ENCODE measurements around the gene DCTN2.
"Not testable (repeated sequence)": the region's sequence is repeated elsewhere in the genome, so short reads cannot be mapped to it uniquely, and the experiment has no call there.

The DCTN2 gene

GRCh38 chr12:57569858-57570257, 22.9 kb upstream of the DCTN2 start:
- Histone ChIP-seq H3K4me1 (ENCODE audit: insufficient read depth, low read length) (no peaks in the 10 kb centered on the region), H3K9ac (ENCODE audit: low read depth, low read length) (no peak overlapping the region), H3K9me3 (ENCODE audit: control insufficient read depth, insufficient read depth, low read length) (no peaks in the 10 kb centered on the region), H3K36me3 (ENCODE audit: insufficient read depth, low read length) (no peaks in the 10 kb centered on the region; the same call in 1 of the 2 replicates)

- Histone ChIP-seq H3K36me3 (ENCODE audit: insufficient read depth, low read length) (no peaks in the 10 kb centered on the region; the same call in 1 of the 2 replicates), H3K4me1 (ENCODE audit: insufficient read depth, low read length) (no peaks in the 10 kb centered on the region), H3K9me3 (ENCODE audit: control insufficient read depth, insufficient read depth, low read length) (no peaks in the 10 kb centered on the region), H3K9ac (ENCODE audit: low read depth, low read length) (no peak overlapping the region)
Measured at GRCh38 chr12:57568838-57569237, 21.8 kb upstream of the DCTN2 start.

GRCh38 chr12:57564178-57564740, 17.3 kb upstream of the DCTN2 start:
- Histone ChIP-seq H3K9me3 (ENCODE audit: control insufficient read depth, insufficient read depth, low read length) (no peaks in the 10 kb centered on the region), H3K4me1 (ENCODE audit: insufficient read depth, low read length) (no peaks in the 10 kb centered on the region), H3K9ac (ENCODE audit: low read depth, low read length) (no peak overlapping the region), H3K36me3 (ENCODE audit: insufficient read depth, low read length) (no peaks in the 10 kb centered on the region)

GRCh38 chr12:57563358-57563757, 16.4 kb upstream of the DCTN2 start:
- Histone ChIP-seq H3K9me3 (ENCODE audit: control insufficient read depth, insufficient read depth, low read length) (no peaks in the 10 kb centered on the region), H3K9ac (ENCODE audit: low read depth, low read length) (no peak overlapping the region), H3K36me3 (ENCODE audit: insufficient read depth, low read length) (no peaks in the 10 kb centered on the region), H3K4me1 (ENCODE audit: insufficient read depth, low read length) (no peaks in the 10 kb centered on the region)

GRCh38 chr12:57561117-57561516, 14.1 kb upstream of the DCTN2 start:
- not testable (repeated sequence) for H3K9me3 ChIP-seq (ENCODE audit: control insufficient read depth, insufficient read depth, low read length); H3K36me3 ChIP-seq (ENCODE audit: insufficient read depth, low read length); H3K9ac ChIP-seq (ENCODE audit: low read depth, low read length); H3K4me1 ChIP-seq (ENCODE audit: insufficient read depth, low read length)

GRCh38 chr12:57560516-57560915, 13.5 kb upstream of the DCTN2 start:
- Histone ChIP-seq H3K4me1 (ENCODE audit: insufficient read depth, low read length) (no peaks in the 10 kb centered on the region), H3K36me3 (ENCODE audit: insufficient read depth, low read length) (no peaks in the 10 kb centered on the region), H3K9me3 (ENCODE audit: control insufficient read depth, insufficient read depth, low read length) (no peaks in the 10 kb centered on the region), H3K9ac (ENCODE audit: low read depth, low read length) (no peak overlapping the region)

GRCh38 chr12:57558864-57559263, 11.9 kb upstream of the DCTN2 start:
- Histone ChIP-seq H3K9me3 (ENCODE audit: control insufficient read depth, insufficient read depth, low read length) (no peaks in the 10 kb centered on the region), H3K4me1 (ENCODE audit: insufficient read depth, low read length) (no peaks in the 10 kb centered on the region), H3K36me3 (ENCODE audit: insufficient read depth, low read length) (no peaks in the 10 kb centered on the region), H3K9ac (ENCODE audit: low read depth, low read length) (no peak overlapping the region)

- Histone ChIP-seq H3K9ac (ENCODE audit: low read depth, low read length) (no peak overlapping the region), H3K4me1 (ENCODE audit: insufficient read depth, low read length) (peaks cover 7% of the 10 kb centered on the region), H3K36me3 (ENCODE audit: insufficient read depth, low read length) (no peaks in the 10 kb centered on the region), H3K9me3 (ENCODE audit: control insufficient read depth, insufficient read depth, low read length) (no peaks in the 10 kb centered on the region)
Measured at GRCh38 chr12:57554897-57555296, 7.9 kb upstream of the DCTN2 start.

- no peaks in the 10 kb centered on the region for H3K9me3 ChIP-seq (ENCODE audit: control insufficient read depth, insufficient read depth, low read length)
- no peaks in the 10 kb centered on the region for H3K36me3 ChIP-seq (ENCODE audit: insufficient read depth, low read length)
- no peak overlapping the region for H3K9ac ChIP-seq (ENCODE audit: low read depth, low read length)
- H3K4me1 ChIP-seq (ENCODE audit: insufficient read depth, low read length): peaks cover 7% of the 10 kb centered on the region
Measured at GRCh38 chr12:57554453-57554852, 7.5 kb upstream of the DCTN2 start.

GRCh38 chr12:57553343-57554202, 6.6 kb upstream of the DCTN2 start:
- no peaks in the 10 kb centered on the region for H3K9me3 ChIP-seq (ENCODE audit: control insufficient read depth, insufficient read depth, low read length)
- no peaks in the 10 kb centered on the region for H3K36me3 ChIP-seq (ENCODE audit: insufficient read depth, low read length)
- H3K9ac ChIP-seq (ENCODE audit: low read depth, low read length): no peak overlapping the region
- peaks cover 15% of the 10 kb centered on the region for H3K4me1 ChIP-seq (ENCODE audit: insufficient read depth, low read length)

GRCh38 chr12:57552835-57553313, 5.9 kb upstream of the DCTN2 start:
- Histone ChIP-seq H3K9ac (ENCODE audit: low read depth, low read length) (no peak overlapping the region), H3K4me1 (ENCODE audit: insufficient read depth, low read length) (peaks cover 15% of the 10 kb centered on the region), H3K36me3 (ENCODE audit: insufficient read depth, low read length) (no peaks in the 10 kb centered on the region), H3K9me3 (ENCODE audit: control insufficient read depth, insufficient read depth, low read length) (no peaks in the 10 kb centered on the region)

GRCh38 chr12:57552306-57552651, 5.3 kb upstream of the DCTN2 start:
- no peaks in the 10 kb centered on the region for H3K9me3 ChIP-seq (ENCODE audit: control insufficient read depth, insufficient read depth, low read length)
- H3K4me1 ChIP-seq (ENCODE audit: insufficient read depth, low read length): peaks cover 15% of the 10 kb centered on the region
- H3K36me3 ChIP-seq (ENCODE audit: insufficient read depth, low read length): no peaks in the 10 kb centered on the region
- H3K9ac ChIP-seq (ENCODE audit: low read depth, low read length): no peak overlapping the region

- Histone ChIP-seq H3K36me3 (ENCODE audit: insufficient read depth, low read length) (no peaks in the 10 kb centered on the region), H3K9me3 (ENCODE audit: control insufficient read depth, insufficient read depth, low read length) (no peaks in the 10 kb centered on the region), H3K4me1 (ENCODE audit: insufficient read depth, low read length) (peaks cover 15% of the 10 kb centered on the region), H3K9ac (ENCODE audit: low read depth, low read length) (no peak overlapping the region)
Measured at GRCh38 chr12:57551637-57552305, 4.8 kb upstream of the DCTN2 start.

GRCh38 chr12:57550641-57551549, 3.9 kb upstream of the DCTN2 start:
- H3K9me3 ChIP-seq (ENCODE audit: control insufficient read depth, insufficient read depth, low read length): no peaks in the 10 kb centered on the region
- peak overlapping the region; percentile 46; the same call in 1 of the 2 replicates for H3K9ac ChIP-seq (ENCODE audit: low read depth, low read length)
- no peaks in the 10 kb centered on the region for H3K36me3 ChIP-seq (ENCODE audit: insufficient read depth, low read length)
- H3K4me1 ChIP-seq (ENCODE audit: insufficient read depth, low read length): peaks cover 21% of the 10 kb centered on the region

Data from ES-I3 (cell line).